Activated T-helper 1 cell treated with anti-CD3 and anti-CD28 coated beads, Interleukin-12 subunit alpha, Interleukin-12 subunit beta, Interleukin-2, Interleukin-4 antibody, amounts not matched to agents 30 ng/mL and 10 ng/mL and 1 ng/mL, durations not matched to agents 14 hours and 24 hours and 36 hours (primary cell): ENCODE data around the gene NCBP1. TPM values are rescaled to one million over a fixed set of nuclear protein-coding genes. Genes with fewer than 3 reads are reported as not detected.
"Not testable (repeated sequence)": the region's sequence is repeated elsewhere in the genome, so short reads cannot be mapped to it uniquely, and the experiment has no call there.

ENCODE experiments used
- DNase-seq: peaks from one replicate; pipeline ENCODE4 v3.0.0; 2021; ENCODE audit warnings: low spot score
- H3K27ac Mint-ChIP-seq: one replicate; pipeline ENCODE4 v1.8.0; 2021; ENCODE audit warnings: mild to moderate bottlenecking, mixed read lengths
- H3K27me3 Mint-ChIP-seq: one replicate; pipeline ENCODE4 v1.8.0; 2022; ENCODE audit warnings: mild to moderate bottlenecking, moderate library complexity, mixed read lengths; ENCODE audit not compliant: insufficient read depth
- H3K36me3 Mint-ChIP-seq: one replicate; pipeline ENCODE4 v1.8.0; 2021; ENCODE audit warnings: low read depth, mixed read lengths
- H3K4me1 Mint-ChIP-seq: one replicate; pipeline ENCODE4 v1.8.0; 2021; ENCODE audit warnings: low read depth, mixed read lengths
- H3K4me3 Mint-ChIP-seq: one replicate; pipeline ENCODE4 v1.8.0; 2021; ENCODE audit warnings: mild to moderate bottlenecking, moderate library complexity, mixed read lengths
- H3K9me3 Mint-ChIP-seq: one replicate; pipeline ENCODE4 v1.8.0; 2021; ENCODE audit warnings: mixed read lengths
- intact Hi-C: fragments of 100-400 bp; cut with micrococcal nuclease; formaldehyde crosslinking; loops from one replicate; pipeline ENCODE4 v1.15.1; 2024
- total RNA-seq: library from RNA; stranded (reverse); gene quantifications from 2 replicates; pipeline ENCODE4 v1.2.3, GENCODE V29; 2022

The NCBP1 gene
- total RNA-seq, 1 donor from 2014 or later, result 43.2 TPM

GRCh38 chr9:97695995-97696802, 62.6 kb downstream of the NCBP1 start:
- H3K36me3 Mint-ChIP-seq, result peaks cover 19% of the 10 kb centered on the region
- H3K27me3 Mint-ChIP-seq, result no peaks in the 10 kb centered on the region
- H3K9me3 Mint-ChIP-seq, result no peaks in the 10 kb centered on the region
- peak overlapping the region; percentile 85 for H3K4me3 Mint-ChIP-seq
- DNase-seq, result no peak
- peaks cover 54% of the 10 kb centered on the region for H3K4me1 Mint-ChIP-seq
- peak overlapping the region; percentile 84 for H3K27ac Mint-ChIP-seq
- intact Hi-C loops, result loop anchor here (2.0 to 5.0 kb wide), 7 partner anchors 209 to 561 kb away; partner anchors contain the start of genes TBC1D2 and TRMO

GRCh38 chr9:97696803-97697601, 63.4 kb downstream of the NCBP1 start, which contains the start of gene XPA:
XPA (minus strand) TSS chr9:97697340; CDS start chr9:97697292, 48 bp downstream.
- H3K9me3 Mint-ChIP-seq, result no peaks in the 10 kb centered on the region
- H3K27ac Mint-ChIP-seq, result peak within 1 kb of the TSS; percentile 84
- peaks cover 19% of the 10 kb centered on the region for H3K36me3 Mint-ChIP-seq
- DNase-seq, result peak; percentile 98
- H3K4me3 Mint-ChIP-seq, result peak within 1 kb of the TSS; percentile 85
- peaks cover 54% of the 10 kb centered on the region for H3K4me1 Mint-ChIP-seq
- no peaks in the 10 kb centered on the region for H3K27me3 Mint-ChIP-seq
- intact Hi-C loops, result loop anchor here (1.0 to 5.0 kb wide), 9 partner anchors 64 to 560 kb away; partner anchors contain the start of genes NCBP1, TBC1D2, TRMO and TSTD2

- peaks cover 17% of the 10 kb centered on the region for H3K36me3 Mint-ChIP-seq
- H3K27me3 Mint-ChIP-seq, result no peaks in the 10 kb centered on the region
- intact Hi-C loops, result loop anchor here (1.0 to 5.0 kb wide), 9 partner anchors 65 to 559 kb away; partner anchors contain the start of genes NCBP1, TBC1D2, TRMO and TSTD2
- no peak for DNase-seq
- peak overlapping the region; percentile 83 for H3K27ac Mint-ChIP-seq
- H3K4me1 Mint-ChIP-seq, result peaks cover 54% of the 10 kb centered on the region
- peak overlapping the region; percentile 85 for H3K4me3 Mint-ChIP-seq
- no peaks in the 10 kb centered on the region for H3K9me3 Mint-ChIP-seq
Measured at GRCh38 chr9:97697837-97698236, 64.2 kb downstream of the NCBP1 start.

- Mint-ChIP-seq H3K4me3 (no peak overlapping the region), H3K9me3 (no peaks in the 10 kb centered on the region), H3K27me3 (no peaks in the 10 kb centered on the region), H3K36me3 (peaks cover 10% of the 10 kb centered on the region), H3K27ac (no peak overlapping the region), H3K4me1 (peaks cover 55% of the 10 kb centered on the region)
- DNase-seq, result no peak
- intact Hi-C loops, result loop anchor here (5.0 kb wide), 5 partner anchors 288 to 558 kb away; partner anchors contain the start of gene TBC1D2
Measured at GRCh38 chr9:97698865-97699264, 65.2 kb downstream of the NCBP1 start.

GRCh38 chr9:97699281-97699680, 65.7 kb downstream of the NCBP1 start:
- not testable (repeated sequence) for H3K9me3 Mint-ChIP-seq, H3K4me3 Mint-ChIP-seq, H3K27ac Mint-ChIP-seq, DNase-seq, H3K27me3 Mint-ChIP-seq, H3K36me3 Mint-ChIP-seq
- H3K4me1 Mint-ChIP-seq, result peaks cover 55% of the 10 kb centered on the region
- intact Hi-C loops, result loop anchor here (5.0 kb wide), 5 partner anchors 288 to 558 kb away; partner anchors contain the start of gene TBC1D2

GRCh38 chr9:97699824-97700223, 66.2 kb downstream of the NCBP1 start:
- H3K9me3 Mint-ChIP-seq, DNase-seq, H3K27ac Mint-ChIP-seq, H3K36me3 Mint-ChIP-seq, H3K27me3 Mint-ChIP-seq, H3K4me3 Mint-ChIP-seq: not testable (repeated sequence)
- intact Hi-C loops, result loop anchor here (5.0 kb wide), 5 partner anchors 287 to 557 kb away; partner anchors contain the start of gene TBC1D2
- peaks cover 51% of the 10 kb centered on the region for H3K4me1 Mint-ChIP-seq

GRCh38 chr9:97703437-97704344, 70.1 kb downstream of the NCBP1 start:
- Mint-ChIP-seq H3K4me1 (peaks cover 21% of the 10 kb centered on the region), H3K4me3 (no peak overlapping the region), H3K27ac (peak overlapping the region; percentile 94), H3K27me3 (peaks cover 10% of the 10 kb centered on the region), H3K36me3 (no peaks in the 10 kb centered on the region), H3K9me3 (no peaks in the 10 kb centered on the region)
- no peak for DNase-seq
- intact Hi-C loops, result no loop called here

- intact Hi-C loops, result no loop called here
- Mint-ChIP-seq H3K4me3 (no peak overlapping the region), H3K4me1 (peaks cover 18% of the 10 kb centered on the region), H3K36me3 (no peaks in the 10 kb centered on the region), H3K9me3 (no peaks in the 10 kb centered on the region), H3K27me3 (peaks cover 10% of the 10 kb centered on the region), H3K27ac (peak overlapping the region; percentile 94)
- no peak for DNase-seq
Measured at GRCh38 chr9:97704345-97704677, 70.7 kb downstream of the NCBP1 start.

GRCh38 chr9:97704851-97705250, 71.2 kb downstream of the NCBP1 start:
- intact Hi-C loops, result no loop called here
- Mint-ChIP-seq H3K4me3 (no peak overlapping the region), H3K9me3 (no peaks in the 10 kb centered on the region)

GRCh38 chr9:97705354-97705950, 71.8 kb downstream of the NCBP1 start:
- DNase-seq, result no peak
- Mint-ChIP-seq H3K4me3 (no peak overlapping the region), H3K9me3 (no peaks in the 10 kb centered on the region), H3K27ac (no peak overlapping the region), H3K36me3 (no peaks in the 10 kb centered on the region), H3K4me1 (peaks cover 12% of the 10 kb centered on the region), H3K27me3 (peaks cover 12% of the 10 kb centered on the region)
- intact Hi-C loops, result no loop called here

More at GRCh38 chr9:97704851-97705250, 71.2 kb downstream of the NCBP1 start:
- H3K27ac Mint-ChIP-seq, result peak overlapping the region; percentile 37
- H3K4me1 Mint-ChIP-seq, result peaks cover 13% of the 10 kb centered on the region
- no peak for DNase-seq
- H3K27me3 Mint-ChIP-seq, result peaks cover 11% of the 10 kb centered on the region
- no peaks in the 10 kb centered on the region for H3K36me3 Mint-ChIP-seq

- H3K4me3 Mint-ChIP-seq, result no peak overlapping the region
- peaks cover 19% of the 10 kb centered on the region for H3K4me1 Mint-ChIP-seq
- H3K36me3 Mint-ChIP-seq, result no peaks in the 10 kb centered on the region
- intact Hi-C loops, result no loop called here
- peaks cover 12% of the 10 kb centered on the region for H3K27me3 Mint-ChIP-seq
- no peak overlapping the region for H3K27ac Mint-ChIP-seq
- no peak for DNase-seq
- H3K9me3 Mint-ChIP-seq, result no peaks in the 10 kb centered on the region
Measured at GRCh38 chr9:97706246-97706645, 72.6 kb downstream of the NCBP1 start.
